D721Med (cell line): ENCODE results near the gene ZNF689.
"Not testable (repeated sequence)": the region's sequence is repeated elsewhere in the genome, so short reads cannot be mapped to it uniquely, and the experiment has no call there.

Experiments used
- DNase-seq: peaks from one replicate; pipeline ENCODE4 v3.0.0; 2011; ENCODE audit warnings: low spot score; ENCODE audit not compliant: insufficient read length
- FAIRE-seq: peaks from 2 replicates; lab custom pipeline; 2011; peaks lifted over from hg19 to GRCh38; lab: Jason Lieb, UNC
- CTCF ChIP-seq: IDR thresholded peaks from 2 replicates; pipeline ENCODE4 v1.5.1; 2012; ENCODE audit warnings: mild to moderate bottlenecking, control low read depth; ENCODE audit not compliant: insufficient read depth; ENCODE audit errors: missing control alignments

The ZNF689 gene

GRCh38 chr16:30600215-30600614 is 10.0 kb downstream of the ZNF689 start:
- no peak for DNase-seq
- no peak for FAIRE-seq

GRCh38 chr16:30592871-30593270 is 17.3 kb downstream of the ZNF689 start:
- FAIRE-seq (no peak), DNase-seq (no peak)
- TF ChIP-seq CTCF: no peak

More at GRCh38 chr16:30600215-30600614, 10.0 kb downstream of the ZNF689 start:
- no peak for TF ChIP-seq CTCF

DNA sequence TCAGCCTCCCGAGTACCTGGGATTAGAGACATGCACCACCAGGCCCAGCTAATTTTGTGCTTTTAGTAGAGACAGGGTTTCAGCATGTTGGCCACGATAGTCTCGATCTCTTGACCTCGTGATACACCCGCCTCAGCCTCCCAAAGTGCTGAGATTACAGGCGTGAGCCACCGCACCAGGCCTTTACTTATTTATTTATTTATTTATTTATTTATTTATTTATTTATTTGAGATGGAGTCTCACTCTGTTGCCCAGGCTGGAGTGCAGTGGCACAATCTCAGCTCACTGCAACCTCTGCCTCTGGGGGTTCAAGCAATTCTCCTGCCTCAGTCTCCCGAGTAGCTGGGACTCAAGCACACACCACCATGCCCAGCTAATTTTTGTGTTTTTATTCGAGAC is 19.3 kb downstream of the ZNF689 start:
- DNase-seq, FAIRE-seq: not testable (repeated sequence)

GRCh38 chr16:30589582-30589981 is 20.6 kb downstream of the ZNF689 start:
- not testable (repeated sequence) for DNase-seq

DNA sequence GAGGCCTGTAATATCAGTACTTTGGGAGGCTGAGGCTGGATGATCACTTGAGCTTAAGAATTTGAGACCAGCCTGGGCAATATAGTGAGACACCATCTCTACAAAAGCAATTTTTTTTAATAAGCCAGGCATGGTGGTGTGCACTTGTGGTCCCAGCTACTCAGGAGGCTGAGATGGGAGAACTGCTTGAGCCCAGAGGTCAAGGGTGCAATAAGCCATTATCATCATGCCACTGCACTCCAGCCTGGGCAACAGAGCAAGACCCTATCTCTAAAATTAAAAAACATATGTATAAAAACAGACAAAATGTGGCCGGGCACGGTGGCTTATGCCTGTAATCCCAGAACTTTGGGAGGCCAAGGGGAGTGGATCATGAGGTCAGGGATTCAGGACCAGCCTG is 21.5 kb downstream of the ZNF689 start:
- FAIRE-seq: no peak
- no peak for TF ChIP-seq CTCF
- DNase-seq: no peak

More at GRCh38 chr16:30589582-30589981, 20.6 kb downstream of the ZNF689 start:
- FAIRE-seq: not testable (repeated sequence)

GRCh38 chr16:30585400-30586191 is 24.6 kb downstream of the ZNF689 start, which contains the start of gene ZNF785:
TSS of gene ZNF785 (minus strand) at chr16:30585697. CDS start at chr16:30585611, 86 bp downstream.
- FAIRE-seq (peak; percentile 41), DNase-seq (peak; percentile 89)
- peak; percentile 1 for TF ChIP-seq CTCF

- FAIRE-seq (no peak), DNase-seq (no peak)
- TF ChIP-seq CTCF: no peak
Measured at GRCh38 chr16:30585022-30585399, 25.2 kb downstream of the ZNF689 start.

DNA sequence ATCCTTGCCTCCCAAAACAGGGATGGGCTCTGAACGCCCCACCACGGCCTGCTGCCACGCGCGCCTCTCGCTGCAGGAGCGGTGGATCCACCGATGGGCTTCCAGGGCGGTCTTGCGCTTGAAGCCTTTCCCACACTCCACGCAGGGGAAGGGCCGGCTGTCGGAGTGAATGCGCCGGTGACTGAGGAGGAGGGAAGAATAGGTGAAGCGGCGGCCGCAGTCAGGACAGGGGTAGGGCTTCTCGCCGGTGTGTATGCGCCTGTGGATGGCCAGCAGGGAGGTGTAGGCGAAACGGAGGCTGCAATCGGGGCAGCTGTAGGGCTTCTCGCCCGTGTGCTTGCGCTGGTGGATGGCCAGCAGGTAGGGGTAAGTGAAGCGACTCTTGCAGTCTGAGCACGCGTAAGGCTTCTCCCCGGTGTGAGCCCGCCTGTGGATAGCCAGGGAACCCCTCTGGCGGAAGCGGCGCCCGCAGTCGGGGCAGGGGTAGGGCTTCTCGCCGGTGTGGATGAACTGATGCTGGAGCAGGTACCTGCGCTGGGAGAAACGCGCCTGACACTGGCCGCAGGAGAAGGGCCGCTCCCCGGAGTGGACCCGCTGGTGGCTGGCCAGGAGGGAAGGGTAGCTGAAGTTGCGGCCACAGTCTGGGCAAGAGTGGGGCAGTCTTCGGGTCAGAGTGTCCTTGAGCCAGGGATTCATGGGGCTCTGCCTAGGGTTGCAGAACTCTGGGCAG is 27.4 kb downstream of the ZNF689 start:
- DNase-seq (no peak), FAIRE-seq (no peak)
- TF ChIP-seq CTCF: no peak
